Glutamatergic neuron (in vitro differentiated cells): ENCODE measurements around the gene MMS19. TPM values are rescaled to one million over a fixed set of nuclear protein-coding genes. Genes with fewer than 3 reads are reported as not detected.

ENCODE experiments used
- DNase-seq: peaks from one replicate; pipeline ENCODE4 v3.0.0; 2022
- H3K27ac Mint-ChIP-seq: one replicate; pipeline ENCODE4 v1.8.0; 2020; ENCODE audit warnings: mild to moderate bottlenecking, mixed read lengths, inconsistent platforms; ENCODE audit not compliant: unreplicated experiment
- H3K27me3 Mint-ChIP-seq: one replicate; pipeline ENCODE4 v1.8.0; 2020; ENCODE audit warnings: mild to moderate bottlenecking, moderate library complexity, mixed read lengths, inconsistent platforms; ENCODE audit not compliant: unreplicated experiment
- H3K36me3 Mint-ChIP-seq: one replicate; pipeline ENCODE4 v1.8.0; 2020; ENCODE audit warnings: mild to moderate bottlenecking, mixed read lengths, inconsistent platforms; ENCODE audit not compliant: unreplicated experiment
- H3K4me1 Mint-ChIP-seq: one replicate; pipeline ENCODE4 v1.8.0; 2020; ENCODE audit warnings: mild to moderate bottlenecking, low read depth, mixed read lengths, inconsistent platforms; ENCODE audit not compliant: unreplicated experiment
- H3K4me3 Mint-ChIP-seq: one replicate; pipeline ENCODE4 v1.8.0; 2020; ENCODE audit warnings: mild to moderate bottlenecking, mixed read lengths, inconsistent platforms; ENCODE audit not compliant: unreplicated experiment
- H3K9me3 Mint-ChIP-seq: one replicate; pipeline ENCODE4 v1.8.0; 2020; ENCODE audit warnings: mild to moderate bottlenecking, moderate library complexity, mixed read lengths, inconsistent platforms; ENCODE audit not compliant: unreplicated experiment
- CTCF ChIP-seq: fragments of 200-600 bp; sonication (generic); IDR thresholded peaks from one replicate; pipeline ENCODE4 v1.5.0; 2021; ENCODE audit not compliant: partially characterized antibody, unreplicated experiment
- total RNA-seq: library from RNA; stranded (reverse); fragmentation: NEBNext Ultra II Directional; extraction: Animal tissue kit (Norgen Biotek cat#: 25700); gene quantifications from one replicate; pipeline ENCODE4 v1.2.1, GENCODE V29; 2021; ENCODE audit not compliant: unreplicated experiment

The MMS19 gene
- total RNA-seq, 1 donor from 2014 or later = 139 TPM

GRCh38 chr10:97435211-97435610, 63.0 kb downstream of the MMS19 start:
- DNase-seq = no peak
- TF ChIP-seq CTCF = no peak
- no peak overlapping the region for H3K27ac Mint-ChIP-seq
- no peaks in the 10 kb centered on the region for H3K27me3 Mint-ChIP-seq
- no peaks in the 10 kb centered on the region for H3K36me3 Mint-ChIP-seq
- H3K4me1 Mint-ChIP-seq = peaks cover 4% of the 10 kb centered on the region
- no peak overlapping the region for H3K4me3 Mint-ChIP-seq
- H3K9me3 Mint-ChIP-seq = peaks cover 3% of the 10 kb centered on the region

- Mint-ChIP-seq H3K27ac (no peak overlapping the region), H3K9me3 (peaks cover 4% of the 10 kb centered on the region), H3K4me1 (peaks cover 4% of the 10 kb centered on the region)
Measured at GRCh38 chr10:97434557-97434956, 63.7 kb downstream of the MMS19 start.

GRCh38 chr10:97434055-97434454, 64.2 kb downstream of the MMS19 start:
- H3K9me3 Mint-ChIP-seq = peaks cover 4% of the 10 kb centered on the region
- no peaks in the 10 kb centered on the region for H3K27me3 Mint-ChIP-seq
- H3K4me3 Mint-ChIP-seq = no peak overlapping the region
- peaks cover 7% of the 10 kb centered on the region for H3K4me1 Mint-ChIP-seq
- H3K27ac Mint-ChIP-seq = peak overlapping the region; percentile 22
- TF ChIP-seq CTCF = no peak
- no peaks in the 10 kb centered on the region for H3K36me3 Mint-ChIP-seq
- DNase-seq = no peak

More at GRCh38 chr10:97434557-97434956, 63.7 kb downstream of the MMS19 start:
- Mint-ChIP-seq H3K27me3 (no peaks in the 10 kb centered on the region), H3K36me3 (no peaks in the 10 kb centered on the region), H3K4me3 (no peak overlapping the region)
- DNase-seq = no peak
- TF ChIP-seq CTCF = no peak

GRCh38 chr10:97428572-97428981, 69.6 kb downstream of the MMS19 start:
- peaks cover 14% of the 10 kb centered on the region for H3K4me1 Mint-ChIP-seq
- H3K27ac Mint-ChIP-seq = peak overlapping the region; percentile 91
- TF ChIP-seq CTCF = no peak
- no peaks in the 10 kb centered on the region for H3K36me3 Mint-ChIP-seq
- no peak for DNase-seq
- H3K4me3 Mint-ChIP-seq = peak overlapping the region; percentile 89
- H3K27me3 Mint-ChIP-seq = peaks cover 4% of the 10 kb centered on the region
- peaks cover 8% of the 10 kb centered on the region for H3K9me3 Mint-ChIP-seq

- TF ChIP-seq CTCF = no peak
- H3K27ac Mint-ChIP-seq = peak overlapping the region; percentile 98
- peak overlapping the region; percentile 96 for H3K4me3 Mint-ChIP-seq
- no peaks in the 10 kb centered on the region for H3K36me3 Mint-ChIP-seq
- H3K27me3 Mint-ChIP-seq = peaks cover 4% of the 10 kb centered on the region
- peaks cover 8% of the 10 kb centered on the region for H3K9me3 Mint-ChIP-seq
- H3K4me1 Mint-ChIP-seq = peaks cover 14% of the 10 kb centered on the region
- DNase-seq = peak; percentile 43
Measured at GRCh38 chr10:97427571-97428179, 70.5 kb downstream of the MMS19 start.
